Measurements from ENCODE around the gene FRMPD4.

GRCh38 chrX:12210971-12211370, 72.7 kb downstream of the FRMPD4 start:
- TF ChIP-seq HDAC2 (IDR thresholded peaks at IDR 0.05) (no peak), SMC3 (IDR thresholded peaks at IDR 0.05) (no peak), PBX3 (IDR thresholded peaks at IDR 0.05) (no peak), CEBPB (IDR thresholded peaks at IDR 0.05) (no peak), CTCF (IDR thresholded peaks at IDR 0.05) (no peak), EHMT2 (IDR thresholded peaks at IDR 0.05; ENCODE audit: low read depth) (no peak), EP300 (IDR thresholded peaks at IDR 0.05) (no peak), TFCP2L1 (CRISPR knock-in tag; IDR thresholded peaks at IDR 0.05) (no peak)

All from A549 (cell line).